ENCODE data around the gene NCDN. TPM values are rescaled to one million over a fixed set of nuclear protein-coding genes. Genes with fewer than 3 reads are reported as not detected.

Gene NCDN, protein sequence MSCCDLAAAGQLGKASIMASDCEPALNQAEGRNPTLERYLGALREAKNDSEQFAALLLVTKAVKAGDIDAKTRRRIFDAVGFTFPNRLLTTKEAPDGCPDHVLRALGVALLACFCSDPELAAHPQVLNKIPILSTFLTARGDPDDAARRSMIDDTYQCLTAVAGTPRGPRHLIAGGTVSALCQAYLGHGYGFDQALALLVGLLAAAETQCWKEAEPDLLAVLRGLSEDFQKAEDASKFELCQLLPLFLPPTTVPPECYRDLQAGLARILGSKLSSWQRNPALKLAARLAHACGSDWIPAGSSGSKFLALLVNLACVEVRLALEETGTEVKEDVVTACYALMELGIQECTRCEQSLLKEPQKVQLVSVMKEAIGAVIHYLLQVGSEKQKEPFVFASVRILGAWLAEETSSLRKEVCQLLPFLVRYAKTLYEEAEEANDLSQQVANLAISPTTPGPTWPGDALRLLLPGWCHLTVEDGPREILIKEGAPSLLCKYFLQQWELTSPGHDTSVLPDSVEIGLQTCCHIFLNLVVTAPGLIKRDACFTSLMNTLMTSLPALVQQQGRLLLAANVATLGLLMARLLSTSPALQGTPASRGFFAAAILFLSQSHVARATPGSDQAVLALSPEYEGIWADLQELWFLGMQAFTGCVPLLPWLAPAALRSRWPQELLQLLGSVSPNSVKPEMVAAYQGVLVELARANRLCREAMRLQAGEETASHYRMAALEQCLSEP
- 10 to 100 TPM; 20.4 to 23.2 (median 20.8) TPM for polyA plus RNA-seq (ENCODE audit: insufficient read length in 3 of 3)
- long read RNA-seq, donor 1: 0 reads
- long read RNA-seq, donor 2, partial matches to known transcripts: 0 of 4 reads
- long read RNA-seq, donor 2, other reads (novel, unspliced or antisense): 0 of 4 reads
- long read RNA-seq, donor 3, partial matches to known transcripts: 7 of 8 reads
- long read RNA-seq, donor 3, other reads (novel, unspliced or antisense): 0 of 8 reads
- long read RNA-seq, donor 4, partial matches to known transcripts: 0 of 4 reads
- long read RNA-seq, donor 4, other reads (novel, unspliced or antisense): 0 of 4 reads
- long read RNA-seq, donor 5: 0 reads
- long read RNA-seq, donor 6, partial matches to known transcripts: 0 of 4 reads
- long read RNA-seq, donor 6, other reads (novel, unspliced or antisense): 0 of 4 reads
- long read RNA-seq, donor 7, partial matches to known transcripts: 0 of 2 reads
- long read RNA-seq, donor 7, other reads (novel, unspliced or antisense): 0 of 2 reads
- long read RNA-seq, donor 8, partial matches to known transcripts: 0 of 2 reads
- long read RNA-seq, donor 8, other reads (novel, unspliced or antisense): 0 of 2 reads
- long read RNA-seq, donor 9, partial matches to known transcripts: 0 of 2 reads
- long read RNA-seq, donor 9, other reads (novel, unspliced or antisense): 0 of 2 reads
- long read RNA-seq, donor 10, partial matches to known transcripts: 0 of 1 reads
- long read RNA-seq, donor 10, other reads (novel, unspliced or antisense): 0 of 1 reads
- long read RNA-seq, donor 11, partial matches to known transcripts: 0 of 1 reads
- long read RNA-seq, donor 11, other reads (novel, unspliced or antisense): 0 of 1 reads
- long read RNA-seq, donor 12, partial matches to known transcripts: 0 of 1 reads
- long read RNA-seq, donor 12, other reads (novel, unspliced or antisense): 0 of 1 reads
- long read RNA-seq, donor 13, partial matches to known transcripts: 0 of 1 reads
- long read RNA-seq, donor 13, other reads (novel, unspliced or antisense): 0 of 1 reads
- long read RNA-seq, donor 14: 0 reads
- long read RNA-seq, donor 15, partial matches to known transcripts: 0 of 6 reads
- long read RNA-seq, donor 15, other reads (novel, unspliced or antisense): 0 of 6 reads
- long read RNA-seq, donor 16, partial matches to known transcripts: 0 of 4 reads
- long read RNA-seq, donor 16, other reads (novel, unspliced or antisense): 0 of 4 reads

DNA sequence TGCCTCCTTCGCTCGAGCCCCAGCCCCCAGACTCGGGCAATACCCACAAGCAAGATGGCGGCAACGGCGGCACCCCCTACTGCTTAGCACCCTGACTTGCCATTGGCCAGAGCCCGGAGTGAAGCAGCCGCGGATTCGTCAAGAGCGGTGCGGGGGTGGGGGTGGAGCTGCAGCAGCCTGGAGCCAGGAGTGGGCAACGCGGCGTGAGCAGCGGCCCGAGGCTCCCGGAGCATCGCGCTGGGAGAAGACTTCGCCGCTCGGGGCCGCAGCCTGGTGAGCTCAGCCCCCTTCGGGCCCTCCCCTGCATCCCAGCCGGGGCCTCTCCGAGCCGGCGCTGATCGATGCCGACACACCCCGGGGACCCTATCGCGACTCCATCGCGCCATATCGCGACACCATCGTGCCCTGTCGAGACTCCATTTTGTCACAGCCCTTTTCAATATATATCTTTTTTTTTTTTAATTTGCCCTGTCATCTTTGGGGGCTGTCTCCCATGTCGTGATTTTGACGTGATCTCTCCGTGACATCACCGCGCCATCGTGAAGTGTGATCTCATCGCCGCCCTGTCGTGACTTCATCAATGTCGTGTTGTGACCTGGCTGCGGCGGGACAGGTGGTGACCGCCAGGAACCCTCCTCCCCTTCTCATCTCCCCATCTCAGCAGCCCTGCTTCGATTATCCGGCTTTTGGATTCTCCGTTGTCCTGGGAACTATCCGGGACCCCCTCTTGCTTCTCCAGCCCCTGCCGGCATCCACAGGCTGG, at the start of gene NCDN:
Gene NCDN (plus strand): TSS at position 189 of the 763 bp plus-strand sequence. CDS start 392 bp downstream, at position 581.
- peak; percentile 98 for DNase-seq

DNA sequence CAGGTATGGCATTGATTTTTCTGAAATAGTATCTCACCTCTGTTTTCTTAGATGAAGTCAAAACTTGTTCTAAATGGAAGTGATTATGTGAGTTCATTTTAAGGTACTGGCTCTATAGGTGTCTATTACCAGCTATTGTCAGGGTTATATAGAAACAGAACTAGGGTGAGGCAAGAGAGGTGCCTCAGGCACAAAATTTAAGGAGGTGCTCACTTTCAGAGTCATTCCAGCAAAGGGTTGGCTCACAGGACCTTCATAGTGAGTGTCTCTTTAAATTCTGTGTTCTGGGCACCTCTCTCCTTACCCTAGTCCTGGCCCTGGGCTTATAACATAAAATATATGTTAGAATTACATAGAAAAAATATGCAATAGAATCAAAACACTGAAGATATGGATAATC, 49.7 kb upstream of the NCDN start:
- DNase-seq: no peak

DNA sequence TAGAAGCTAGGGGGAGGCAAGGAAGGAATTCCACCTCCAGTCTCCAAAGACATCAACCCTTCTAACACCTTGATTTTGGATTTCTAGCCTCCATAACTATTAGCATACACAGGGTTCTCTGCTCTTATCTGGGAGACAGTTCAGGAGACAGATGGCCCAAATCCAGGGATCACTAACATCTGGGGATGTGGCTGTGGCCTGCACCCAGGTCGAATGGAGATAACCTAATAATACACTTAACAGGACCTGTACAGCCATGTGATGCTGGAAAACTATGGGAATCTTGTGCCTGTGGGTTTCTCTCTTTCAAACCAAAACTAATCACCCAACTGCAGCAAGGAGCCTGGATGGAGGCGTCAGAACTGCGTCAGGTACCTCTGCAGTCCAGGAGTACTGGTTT, 48.0 kb upstream of the NCDN start:
- no peak for DNase-seq

DNA sequence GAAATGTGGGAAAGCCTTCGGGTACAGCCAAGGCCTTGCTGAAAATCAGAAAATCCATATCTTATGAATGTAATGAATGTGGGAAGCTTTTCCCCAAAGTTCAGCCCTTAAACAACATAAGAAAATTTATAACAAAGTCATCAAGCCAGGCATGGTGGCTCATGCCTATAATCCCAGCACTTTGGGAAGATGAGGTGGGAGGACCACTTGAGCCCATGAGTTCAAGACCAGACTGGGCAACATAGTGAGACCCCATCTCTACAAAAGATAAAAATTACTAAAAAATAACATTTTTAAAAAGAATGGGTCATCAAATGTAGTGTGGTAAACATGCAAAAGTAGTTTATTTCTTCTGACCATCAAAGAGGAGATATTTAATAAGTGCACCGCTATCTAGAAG, 46.3 kb upstream of the NCDN start:
- DNase-seq: no peak

DNA sequence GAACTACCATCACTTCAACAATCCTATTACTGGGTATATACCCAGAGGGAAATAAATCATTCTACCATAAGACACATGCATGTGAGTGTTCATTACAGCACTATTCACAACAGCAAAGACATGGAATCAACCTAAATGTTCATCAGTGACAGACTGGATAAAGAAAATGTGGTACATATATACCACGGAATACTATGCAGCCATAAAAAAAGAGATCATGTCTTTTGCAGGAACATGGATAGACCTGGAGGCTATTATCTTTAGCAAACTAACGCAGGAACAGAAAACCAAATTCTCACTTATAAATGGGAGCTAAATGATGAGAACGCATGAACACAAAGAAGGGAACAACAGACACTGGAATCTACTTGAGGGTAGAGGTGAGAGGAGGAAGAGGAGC, 39.4 kb upstream of the NCDN start:
- no peak for DNase-seq

DNA sequence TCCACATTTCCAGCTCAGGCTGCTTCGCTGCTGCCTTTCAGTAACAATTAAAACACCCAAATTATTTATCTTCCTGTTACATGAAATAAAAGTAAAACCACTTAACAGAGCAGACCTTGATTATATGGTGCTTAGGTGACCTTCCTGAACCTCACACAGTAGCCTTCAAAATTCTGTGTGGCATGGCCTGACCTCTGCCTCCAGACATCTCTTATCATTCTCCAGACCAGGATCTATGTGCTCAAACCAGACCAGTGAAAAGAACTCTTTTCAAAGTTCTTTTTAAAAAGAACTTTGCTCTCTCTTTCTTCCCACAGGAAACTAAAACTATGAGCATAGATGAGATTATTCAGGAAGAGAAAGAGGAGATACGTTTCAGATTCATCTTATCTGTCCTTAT, 38.2 kb upstream of the NCDN start:
- no peak for DNase-seq

DNA sequence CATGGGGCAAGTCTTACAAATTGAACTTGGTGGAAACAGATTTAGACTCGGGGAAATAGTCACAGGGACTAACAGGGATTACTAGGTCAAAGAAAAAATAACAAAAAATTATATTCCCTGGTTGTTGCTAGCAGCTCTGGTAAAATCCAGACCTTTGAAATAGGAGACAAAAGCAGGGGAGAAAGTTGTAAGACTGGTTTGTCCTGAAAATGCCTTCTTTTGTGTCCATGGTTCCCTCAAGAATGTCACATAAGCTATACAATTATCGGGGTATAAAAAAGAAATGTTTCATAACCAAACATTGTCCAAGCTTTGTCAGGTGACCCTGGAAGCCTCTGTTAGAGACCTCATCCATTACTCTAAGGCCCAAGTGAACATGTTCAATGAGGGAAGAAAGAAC, 33.5 kb upstream of the NCDN start:
- DNase-seq: peak; percentile 26

DNA sequence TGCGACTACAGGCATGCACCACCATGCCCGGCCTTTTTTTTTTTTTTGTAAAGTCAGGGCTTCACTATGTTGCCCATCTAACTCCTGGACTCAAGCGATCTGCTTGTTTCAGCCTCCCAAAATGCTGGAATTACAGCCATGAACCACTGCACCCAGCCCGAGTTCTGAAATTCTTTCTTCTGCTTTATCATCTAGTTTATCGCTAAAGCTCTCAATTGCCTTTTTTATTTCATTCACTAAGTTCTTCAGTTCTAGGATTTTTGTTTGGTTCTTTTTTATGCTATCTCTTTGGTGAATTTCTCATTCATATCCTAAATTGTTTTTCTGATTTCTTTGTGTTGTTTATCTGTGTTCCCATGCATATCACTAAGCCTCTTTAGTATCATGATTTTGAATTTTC, 27.4 kb upstream of the NCDN start:
- DNase-seq: no peak

DNA sequence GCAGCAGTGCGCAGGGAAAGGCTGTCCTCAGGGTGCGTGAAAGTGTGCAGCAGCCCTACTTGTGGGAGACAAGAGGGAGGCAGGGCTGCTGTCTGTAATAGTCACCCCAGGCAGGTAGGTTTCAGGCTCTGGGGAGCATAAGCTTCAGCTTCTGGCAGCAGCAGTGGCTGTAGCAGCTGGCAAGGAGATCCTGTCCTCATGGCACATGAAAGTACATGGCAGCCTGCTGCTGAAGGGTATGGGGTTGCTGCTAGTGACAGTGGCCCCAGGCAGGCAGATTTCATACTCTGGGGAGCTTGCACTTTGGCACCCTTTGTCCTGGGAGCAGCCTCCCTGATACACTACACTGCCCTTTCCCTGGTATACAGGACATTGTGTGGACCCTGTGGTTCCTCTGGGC, 26.7 kb upstream of the NCDN start:
- DNase-seq: no peak

DNA sequence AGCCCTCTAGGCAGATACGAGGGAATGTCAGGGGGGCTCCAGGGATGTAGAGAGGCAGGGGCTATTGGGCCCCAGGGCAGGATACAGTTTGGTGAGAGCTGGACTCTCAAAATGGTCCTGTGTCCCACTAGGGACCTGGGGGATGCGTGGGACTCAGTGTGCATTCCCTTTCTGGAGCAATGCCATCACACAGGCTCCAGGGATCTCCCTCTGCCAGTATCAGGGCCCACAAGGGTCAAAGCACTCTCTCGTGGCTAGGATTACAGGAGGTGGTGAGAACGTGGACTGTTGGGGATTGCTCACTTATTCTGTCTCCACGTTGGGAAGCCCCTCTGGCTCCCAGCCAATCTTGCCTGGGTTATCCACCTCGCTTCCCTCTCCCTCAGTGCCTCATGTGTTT, 26.2 kb upstream of the NCDN start:
- DNase-seq: no peak

DNA sequence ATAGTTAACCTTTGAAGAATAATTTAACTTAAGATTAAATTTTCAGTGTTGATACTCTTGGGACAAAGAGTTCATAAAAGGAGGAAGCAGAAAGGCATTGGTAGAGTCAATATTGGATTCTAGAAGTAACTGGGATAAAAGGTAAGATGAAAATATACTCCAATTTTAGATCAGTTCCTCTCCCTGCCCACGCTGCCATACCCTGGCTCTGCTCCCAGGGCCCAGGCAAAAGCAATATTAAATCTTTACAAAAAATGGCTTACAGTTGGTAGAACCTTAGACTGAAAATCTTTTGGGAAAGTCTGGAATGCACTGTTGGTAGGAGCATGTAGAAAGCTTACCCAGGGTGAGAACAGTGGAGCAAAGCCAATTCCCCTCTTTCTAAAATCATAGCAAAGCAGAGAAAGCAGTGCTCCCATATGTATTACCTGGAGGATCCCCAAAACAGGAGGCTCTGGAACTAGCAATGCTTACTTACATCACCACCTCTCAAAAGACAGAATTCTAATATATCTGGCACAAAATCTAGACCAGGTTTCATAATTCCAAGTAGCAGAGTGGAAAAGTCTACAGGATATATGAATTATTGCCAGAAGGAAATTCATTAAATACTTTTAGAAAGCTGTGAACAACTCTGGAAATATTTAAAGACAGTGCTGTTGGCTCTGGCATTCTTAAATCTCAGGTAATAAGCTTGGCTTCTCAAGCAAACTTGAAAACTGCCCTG, 24.9 kb upstream of the NCDN start:
- DNase-seq: no peak

DNA sequence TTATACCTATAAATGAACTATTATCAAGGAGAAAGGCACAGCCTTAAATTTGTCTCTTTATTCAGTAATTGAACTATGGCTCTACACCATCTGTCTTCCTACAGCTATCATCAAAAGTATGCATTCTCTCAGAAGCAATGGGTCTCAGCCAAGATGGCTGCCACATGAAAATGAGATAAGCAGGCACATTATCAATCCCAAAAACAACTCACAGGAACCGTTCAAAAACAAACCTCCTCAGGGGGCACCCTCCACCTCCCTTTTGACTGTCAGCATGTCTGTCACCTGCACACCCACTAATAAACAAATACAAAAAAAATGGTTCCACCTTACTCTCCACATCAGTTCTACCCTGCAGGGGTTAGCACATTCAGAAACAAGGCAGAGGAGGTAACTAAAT, 24.0 kb upstream of the NCDN start:
- DNase-seq: no peak

DNA sequence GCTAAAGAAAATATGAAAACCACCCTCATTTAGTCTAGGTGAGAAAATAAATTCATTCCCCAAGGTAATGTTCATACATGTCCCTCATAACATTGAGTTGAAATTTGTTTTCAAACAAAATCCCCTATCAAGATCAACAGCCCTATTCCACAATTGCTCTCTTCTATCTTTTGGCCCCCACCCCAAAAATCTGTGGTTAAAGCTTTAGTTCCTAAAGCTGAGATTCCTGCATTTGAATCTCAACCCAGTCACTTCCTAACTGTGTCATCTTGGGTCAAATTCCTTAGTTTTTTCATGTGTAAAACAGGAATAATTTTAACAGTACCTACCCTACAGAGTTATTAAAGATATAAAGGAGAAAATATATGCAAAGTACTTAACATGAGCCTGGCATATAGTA, 22.4 kb upstream of the NCDN start:
- no peak for DNase-seq

DNA sequence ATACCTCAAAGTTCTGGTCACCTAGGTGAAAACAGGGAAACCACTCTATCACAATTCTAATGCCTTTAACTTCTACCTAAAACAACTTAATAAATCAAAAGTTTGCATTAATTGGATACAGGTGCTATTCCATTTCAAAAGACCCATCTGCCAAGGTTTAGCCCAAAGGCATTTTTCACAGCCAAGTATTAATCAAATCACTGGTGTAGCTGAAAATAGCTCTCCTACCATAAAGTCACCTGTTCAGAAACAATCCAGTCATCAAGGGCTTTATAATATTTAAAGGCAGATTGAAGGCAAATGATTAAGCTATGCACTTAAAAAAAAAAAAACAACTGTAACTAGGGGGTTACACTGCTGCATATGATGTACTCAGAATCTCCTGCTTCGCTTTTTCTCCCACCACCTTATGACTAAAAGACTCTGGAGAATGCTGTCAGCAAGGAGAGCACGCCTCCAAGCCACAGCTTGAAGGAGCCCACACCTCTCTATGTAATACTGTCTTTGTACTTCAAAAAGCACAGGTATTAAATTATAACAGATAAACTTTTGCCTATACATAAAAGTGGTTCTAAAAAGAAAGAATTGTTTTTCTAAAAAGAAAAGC, 20.9 kb upstream of the NCDN start:
- no peak for DNase-seq

DNA sequence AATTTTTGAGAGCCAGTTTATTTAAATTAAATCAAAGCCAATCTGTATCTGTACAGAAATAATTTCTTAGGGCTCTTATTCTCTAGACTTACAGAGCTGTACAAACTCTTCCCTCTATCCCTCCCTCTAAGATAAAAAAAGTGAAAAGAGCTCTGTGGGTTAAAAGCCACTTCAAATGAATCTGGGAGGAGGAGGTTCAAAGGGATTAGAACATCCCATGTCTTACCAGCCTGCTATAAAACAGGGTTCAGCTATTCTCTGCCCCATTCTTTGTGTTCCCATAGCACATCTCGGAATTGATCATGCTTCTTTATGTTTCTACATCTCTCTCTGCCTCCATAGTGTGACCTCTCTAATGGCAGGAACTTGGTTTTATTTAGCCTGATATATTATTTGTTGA, 19.8 kb upstream of the NCDN start:
- DNase-seq: no peak

DNA sequence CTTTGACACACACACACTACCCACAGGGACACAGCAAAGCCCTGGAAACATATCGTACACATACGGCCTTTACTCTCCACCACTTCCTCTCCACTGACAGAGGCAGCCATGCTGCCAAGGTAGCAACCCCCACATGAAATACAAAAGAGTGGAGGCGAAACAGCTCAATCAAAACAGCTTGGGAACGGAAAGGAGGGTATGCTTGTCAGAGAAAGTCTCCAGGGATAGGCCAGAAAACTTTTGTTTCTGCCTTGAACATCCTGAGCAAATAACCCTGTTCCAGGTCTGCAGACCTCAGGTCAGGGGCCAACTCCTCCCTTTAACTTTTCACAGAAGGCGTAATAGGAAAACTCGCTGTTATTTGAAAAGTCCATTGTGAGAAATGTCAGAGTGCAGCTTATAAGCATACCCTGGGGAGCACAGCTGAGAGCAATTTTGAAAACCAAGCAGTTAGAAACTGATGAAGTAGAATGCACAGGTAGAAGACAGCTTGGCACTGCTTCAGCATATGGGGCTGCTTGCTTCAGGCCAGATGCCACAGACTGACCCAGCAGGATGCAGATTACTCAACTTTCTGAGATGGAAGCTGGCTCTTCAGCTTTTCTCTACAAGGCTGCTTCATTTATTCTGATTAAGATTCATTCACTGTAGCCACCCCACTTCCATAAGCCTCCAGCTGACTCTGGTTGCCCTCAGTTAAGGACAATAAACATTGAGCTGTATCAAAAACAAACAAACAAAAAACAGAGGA, 18.4 kb upstream of the NCDN start:
- no peak for DNase-seq

DNA sequence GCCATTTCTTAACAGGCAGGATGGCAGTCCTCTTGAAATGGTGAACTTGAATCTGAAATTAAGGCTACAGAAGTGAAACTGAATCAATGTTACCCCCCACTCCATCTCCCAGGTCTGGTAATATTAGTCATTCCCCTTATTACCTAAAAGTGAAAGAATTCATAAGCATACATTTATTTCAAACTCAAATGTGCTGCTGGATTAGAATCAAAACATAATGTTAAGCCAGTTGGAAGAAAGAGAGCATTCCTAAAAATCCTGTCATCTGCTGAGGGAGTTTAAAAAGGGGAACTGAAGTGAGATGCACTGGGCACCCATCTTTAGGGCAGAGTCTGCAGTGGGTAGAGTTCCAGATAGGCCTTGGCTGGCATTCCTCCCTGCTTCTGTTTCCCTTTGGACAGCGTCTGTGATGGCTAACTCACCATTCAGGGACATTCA, 17.8 kb upstream of the NCDN start:
- DNase-seq: no peak

DNA sequence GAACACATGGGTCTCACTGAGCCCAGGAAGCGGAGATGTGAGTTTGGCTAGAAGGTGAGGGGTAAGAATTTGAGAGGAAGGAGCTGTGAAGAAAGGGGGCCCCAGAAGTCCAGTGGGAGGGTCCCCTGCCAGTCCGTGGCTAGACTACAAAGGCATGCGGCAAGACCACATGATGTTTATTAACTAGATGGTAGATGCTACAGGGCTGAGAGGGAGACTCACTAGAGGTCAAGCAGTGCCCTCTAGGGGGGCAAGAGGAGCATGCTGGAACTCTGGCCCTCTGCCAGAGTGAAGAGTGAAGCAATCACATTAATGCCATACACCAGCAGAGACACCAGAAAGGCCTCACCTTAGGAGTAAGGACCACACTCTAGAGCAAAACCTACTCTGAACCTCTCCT, 12.6 kb upstream of the NCDN start:
- peak; percentile 42 for DNase-seq
